ENCODE measurements around the gene ATOH1. TPM values are rescaled to one million over a fixed set of nuclear protein-coding genes. Genes with fewer than 3 reads are reported as not detected.

The ATOH1 gene
- total RNA-seq, 1 experiment from 2014 or later, result not detected

DNA sequence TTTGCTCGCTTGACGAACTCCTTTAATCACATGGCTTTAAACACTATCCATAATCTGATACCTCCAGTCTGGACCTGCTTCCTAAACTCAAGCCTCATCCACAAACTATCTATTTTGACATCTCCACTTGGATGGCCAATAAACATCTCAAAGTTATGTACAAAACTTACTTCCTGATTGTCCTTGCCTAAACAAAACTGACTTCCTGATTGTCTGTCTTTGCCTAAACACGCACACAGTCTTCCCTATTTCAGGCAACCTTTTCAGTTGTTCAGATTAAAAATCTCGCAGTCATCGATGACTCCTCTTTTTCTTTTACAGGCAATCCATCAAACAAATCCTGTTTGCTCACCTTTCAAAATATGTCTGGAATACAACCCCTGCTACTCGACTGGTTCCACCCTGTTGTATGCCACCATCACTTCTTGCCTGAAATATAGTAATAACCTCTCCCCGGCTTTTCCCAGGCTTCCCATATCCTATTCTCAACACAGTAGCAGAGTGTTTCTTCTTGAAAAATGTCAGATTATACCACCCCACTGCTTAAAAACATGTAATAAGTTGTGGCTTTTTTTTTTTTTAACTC, 39.0 kb downstream of the ATOH1 start:
- no peak overlapping the region for H3K23ac ChIP-seq (ENCODE audit: insufficient read length, low read depth, low read length)
- DNase-seq, result no peak
- H2BK120ac ChIP-seq (ENCODE audit: low read depth, low read length, poor library complexity, severe bottlenecking), result no peak overlapping the region
- no peaks in the 10 kb centered on the region for H3K79me1 ChIP-seq (ENCODE audit: insufficient read depth, low read depth, low read length, poor library complexity, severe bottlenecking)
- no peaks in the 10 kb centered on the region for H3K27me3 ChIP-seq (ENCODE audit: insufficient read depth, low read length)
- Mint-ChIP-seq H3K36me3 (ENCODE audit: insufficient read depth in 1 of 3, low read depth in 3 of 3) (no peaks in the 10 kb centered on the region), H3K9me3 (no peaks in the 10 kb centered on the region), H3K27ac (no peak overlapping the region), H3K4me1 (no peaks in the 10 kb centered on the region), H3K4me3 (no peak overlapping the region), H3K27me3 (ENCODE audit: low read depth) (peaks cover 2% of the 10 kb centered on the region; the same call in 1 of the 2 replicates)
- no CpG with 5 or more reads among the region's 7 CpGs for WGBS (ENCODE audit: extremely low coverage, insufficient read length, low lambda C conversion rate)
- H3K79me2 ChIP-seq (ENCODE audit: insufficient read depth, low read length), result no peaks in the 10 kb centered on the region
- H3K56ac ChIP-seq (ENCODE audit: insufficient read length, low read depth, low read length), result no peak overlapping the region
- no peaks in the 10 kb centered on the region for H3K4me1 ChIP-seq (ENCODE audit: insufficient read depth, low read length)
- TF ChIP-seq, protein P1, sequence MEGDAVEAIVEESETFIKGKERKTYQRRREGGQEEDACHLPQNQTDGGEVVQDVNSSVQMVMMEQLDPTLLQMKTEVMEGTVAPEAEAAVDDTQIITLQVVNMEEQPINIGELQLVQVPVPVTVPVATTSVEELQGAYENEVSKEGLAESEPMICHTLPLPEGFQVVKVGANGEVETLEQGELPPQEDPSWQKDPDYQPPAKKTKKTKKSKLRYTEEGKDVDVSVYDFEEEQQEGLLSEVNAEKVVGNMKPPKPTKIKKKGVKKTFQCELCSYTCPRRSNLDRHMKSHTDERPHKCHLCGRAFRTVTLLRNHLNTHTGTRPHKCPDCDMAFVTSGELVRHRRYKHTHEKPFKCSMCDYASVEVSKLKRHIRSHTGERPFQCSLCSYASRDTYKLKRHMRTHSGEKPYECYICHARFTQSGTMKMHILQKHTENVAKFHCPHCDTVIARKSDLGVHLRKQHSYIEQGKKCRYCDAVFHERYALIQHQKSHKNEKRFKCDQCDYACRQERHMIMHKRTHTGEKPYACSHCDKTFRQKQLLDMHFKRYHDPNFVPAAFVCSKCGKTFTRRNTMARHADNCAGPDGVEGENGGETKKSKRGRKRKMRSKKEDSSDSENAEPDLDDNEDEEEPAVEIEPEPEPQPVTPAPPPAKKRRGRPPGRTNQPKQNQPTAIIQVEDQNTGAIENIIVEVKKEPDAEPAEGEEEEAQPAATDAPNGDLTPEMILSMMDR (conservative IDR thresholded peaks at IDR 0.05), result no peak
- H3K14ac ChIP-seq (ENCODE audit: insufficient read depth, low read length), result no peak overlapping the region
- H3K27ac ChIP-seq (ENCODE audit: insufficient read length, low read depth, low read length), result no peak overlapping the region
- no peaks in the 10 kb centered on the region for H3K23me2 ChIP-seq (ENCODE audit: insufficient read length, low read depth, low read length, poor library complexity, severe bottlenecking)
- H3K18ac ChIP-seq (ENCODE audit: insufficient read length, low read depth, low read length), result no peak overlapping the region
- no peak overlapping the region for H4K91ac ChIP-seq (ENCODE audit: insufficient read length, low read depth, low read length)
- H3K9me3 ChIP-seq (ENCODE audit: control insufficient read depth, low read depth, low read length), result no peaks in the 10 kb centered on the region
- H2BK5ac ChIP-seq (ENCODE audit: insufficient read length, low read length), result no peak overlapping the region
- no peak overlapping the region for H4K8ac ChIP-seq (replicated peaks; ENCODE audit: insufficient read length, low read depth, low read length)
- no peaks in the 10 kb centered on the region for H4K20me1 ChIP-seq (ENCODE audit: control insufficient read depth, insufficient read depth, insufficient read length)
- no peak overlapping the region for H3T11ph ChIP-seq (ENCODE audit: low read length)
- no peak overlapping the region for H2BK12ac ChIP-seq (ENCODE audit: insufficient read length, low read depth, low read length)
- H3K9ac ChIP-seq (ENCODE audit: extremely low read depth, insufficient read length, low read length), result no peak overlapping the region
- no peak overlapping the region for H2AK5ac ChIP-seq (ENCODE audit: insufficient read length, low read length)
- H2BK15ac ChIP-seq (ENCODE audit: low read depth, low read length), result no peak overlapping the region
- H3K4me2 ChIP-seq (ENCODE audit: insufficient read depth, insufficient read length, low read length), result no peak overlapping the region
- H4K5ac ChIP-seq (ENCODE audit: insufficient read length, low read depth, low read length), result no peak overlapping the region
- no peak overlapping the region for H2BK20ac ChIP-seq (ENCODE audit: low read depth, low read length, poor library complexity, severe bottlenecking)
- no peak overlapping the region for H2AFZ ChIP-seq (ENCODE audit: low read length)
- H3K4ac ChIP-seq (ENCODE audit: low read depth, low read length), result no peak overlapping the region

Measured in H9 (cell line).